ENCODE measurements around the gene MINDY4.

MINDY4 gene

DNA sequence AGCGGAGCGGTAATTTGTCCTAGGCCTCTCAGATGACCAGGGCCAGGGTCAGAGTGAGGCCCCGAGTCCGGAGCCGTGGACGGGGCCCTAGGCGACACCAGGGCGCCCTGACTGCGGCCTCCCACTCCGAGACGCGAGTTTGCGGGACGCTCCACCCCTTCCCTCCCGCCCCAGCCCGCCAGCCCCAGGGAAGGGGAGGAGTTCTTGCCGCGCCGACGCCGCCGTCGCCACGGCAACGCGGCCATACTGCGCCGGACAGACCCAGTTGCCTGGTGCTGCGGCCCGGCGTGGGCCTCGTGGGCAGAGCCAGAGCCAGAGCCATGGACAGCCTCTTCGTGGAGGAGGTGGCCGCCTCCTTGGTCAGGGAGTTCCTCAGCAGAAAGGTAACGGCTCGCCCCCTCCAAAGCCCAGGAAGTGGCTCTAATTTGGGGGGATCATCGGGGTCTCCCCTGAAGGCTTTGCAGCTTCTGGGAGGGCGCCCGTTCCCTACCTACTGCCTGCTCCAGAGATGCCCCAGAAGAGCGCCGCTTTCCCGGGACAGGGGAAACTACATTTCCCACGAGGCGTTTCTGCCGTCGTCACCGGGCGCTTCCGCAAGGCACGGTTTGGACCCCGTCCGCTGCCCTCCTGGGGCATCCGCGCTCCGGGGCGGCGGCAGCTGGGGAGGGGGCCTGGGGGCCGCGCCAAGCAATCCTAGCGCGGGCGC is at the start of gene MINDY4:
TSS of gene MINDY4 (plus strand) at position 244 of the 706 bp plus-strand sequence. CDS start at position 321, 77 bp downstream.
- DNase-seq (ENCODE audit: low read depth in 2 of 2): peak; percentile 50 to 62

DNA sequence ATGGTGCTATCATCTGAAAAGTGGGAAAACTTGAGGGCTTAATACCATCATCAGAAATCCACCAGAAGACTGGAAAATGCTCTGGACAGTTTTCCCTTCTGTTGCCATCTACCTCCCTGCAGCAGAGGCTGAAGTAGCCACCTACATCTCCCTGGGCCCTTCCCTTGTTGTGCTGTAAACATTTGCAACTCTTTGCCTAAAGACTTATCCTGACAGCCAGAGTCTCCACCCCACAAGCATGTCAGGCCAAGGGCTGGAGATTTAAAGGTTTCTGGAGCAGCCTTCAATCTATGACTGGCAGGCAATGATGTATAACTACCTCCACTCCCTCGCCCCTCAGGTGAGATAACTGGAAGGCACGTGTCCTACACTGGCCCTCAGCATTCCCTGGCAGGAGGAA is 49.0 kb upstream of the MINDY4 start:
- no peak for DNase-seq (ENCODE audit: low read depth in 2 of 2)

DNA sequence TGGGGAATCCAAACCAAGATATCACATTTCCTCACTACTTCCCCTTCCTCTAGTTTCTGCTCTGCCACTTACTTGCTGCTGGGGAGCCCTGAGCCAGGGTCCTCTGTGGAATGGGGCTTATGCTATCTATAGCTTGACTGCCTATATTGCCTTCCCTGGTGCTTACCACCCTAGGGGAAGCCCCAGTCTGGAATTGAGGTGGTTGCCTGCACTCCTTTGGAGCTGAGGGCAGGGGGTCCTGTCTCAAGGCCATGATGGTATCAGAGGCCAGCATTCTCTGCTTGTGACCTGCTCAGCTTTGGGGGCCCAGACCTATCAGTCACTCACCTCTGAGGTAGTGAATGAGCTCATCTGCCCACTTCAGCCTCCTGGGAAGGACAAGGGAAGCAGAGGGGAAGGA is 48.5 kb upstream of the MINDY4 start:
- no peak for DNase-seq (ENCODE audit: low read depth in 2 of 2)

DNA sequence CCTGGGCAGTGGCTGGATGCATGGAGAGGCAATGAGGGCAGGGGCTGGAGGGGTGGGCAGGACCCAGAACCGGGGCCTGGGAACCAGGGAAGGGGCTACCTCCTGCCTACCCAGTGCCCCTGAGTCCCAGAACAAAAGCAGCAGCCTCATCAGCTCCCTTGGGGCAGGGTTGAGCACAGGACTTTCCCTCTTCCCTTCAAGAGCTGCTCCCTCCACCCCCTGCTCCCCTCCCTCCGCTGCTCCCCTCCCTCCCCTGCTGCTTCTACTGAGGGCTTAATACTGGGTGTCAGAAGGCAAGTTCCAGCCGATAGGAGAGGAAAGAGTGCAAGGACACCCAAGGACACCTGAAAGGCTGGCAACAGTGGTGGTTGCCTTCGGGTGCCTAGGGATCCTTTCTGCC is 47.4 kb upstream of the MINDY4 start:
- DNase-seq (ENCODE audit: low read depth in 2 of 2): no peak

DNA sequence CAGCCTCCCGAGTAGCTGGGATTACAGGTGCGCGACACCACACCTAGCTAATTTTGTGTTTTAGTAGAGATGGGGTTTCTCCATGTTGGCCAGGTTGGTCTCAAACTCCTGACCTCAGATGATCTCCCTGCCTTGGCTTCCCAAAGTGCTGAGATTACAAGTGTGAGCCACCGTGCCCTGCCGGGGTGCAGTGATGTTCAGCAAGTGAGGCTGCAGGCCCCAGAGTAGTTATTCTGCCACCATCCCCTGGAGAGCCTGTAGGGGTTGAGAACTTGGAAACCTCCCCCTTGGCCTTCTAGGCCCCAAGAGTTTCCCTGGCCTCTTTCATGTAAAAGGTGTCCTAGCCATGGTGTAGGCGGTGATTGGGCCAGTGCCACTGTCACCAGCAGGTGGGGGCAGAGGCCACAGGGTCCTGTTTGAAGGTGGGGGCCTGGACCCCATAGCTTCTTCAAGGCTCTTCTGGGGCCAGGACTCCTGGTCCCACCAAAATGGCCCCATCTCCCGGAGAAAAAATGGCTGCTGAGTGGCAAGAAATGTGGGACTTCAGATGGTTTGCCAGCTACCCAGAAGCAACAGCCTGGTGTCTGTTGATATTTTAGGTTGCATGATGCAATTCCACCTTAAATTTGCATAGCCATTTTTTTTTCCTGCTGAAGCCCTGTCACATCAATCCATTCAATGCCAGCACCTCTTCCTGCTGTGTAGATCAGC is 44.8 kb upstream of the MINDY4 start:
- DNase-seq (ENCODE audit: low read depth in 2 of 2): no peak

DNA sequence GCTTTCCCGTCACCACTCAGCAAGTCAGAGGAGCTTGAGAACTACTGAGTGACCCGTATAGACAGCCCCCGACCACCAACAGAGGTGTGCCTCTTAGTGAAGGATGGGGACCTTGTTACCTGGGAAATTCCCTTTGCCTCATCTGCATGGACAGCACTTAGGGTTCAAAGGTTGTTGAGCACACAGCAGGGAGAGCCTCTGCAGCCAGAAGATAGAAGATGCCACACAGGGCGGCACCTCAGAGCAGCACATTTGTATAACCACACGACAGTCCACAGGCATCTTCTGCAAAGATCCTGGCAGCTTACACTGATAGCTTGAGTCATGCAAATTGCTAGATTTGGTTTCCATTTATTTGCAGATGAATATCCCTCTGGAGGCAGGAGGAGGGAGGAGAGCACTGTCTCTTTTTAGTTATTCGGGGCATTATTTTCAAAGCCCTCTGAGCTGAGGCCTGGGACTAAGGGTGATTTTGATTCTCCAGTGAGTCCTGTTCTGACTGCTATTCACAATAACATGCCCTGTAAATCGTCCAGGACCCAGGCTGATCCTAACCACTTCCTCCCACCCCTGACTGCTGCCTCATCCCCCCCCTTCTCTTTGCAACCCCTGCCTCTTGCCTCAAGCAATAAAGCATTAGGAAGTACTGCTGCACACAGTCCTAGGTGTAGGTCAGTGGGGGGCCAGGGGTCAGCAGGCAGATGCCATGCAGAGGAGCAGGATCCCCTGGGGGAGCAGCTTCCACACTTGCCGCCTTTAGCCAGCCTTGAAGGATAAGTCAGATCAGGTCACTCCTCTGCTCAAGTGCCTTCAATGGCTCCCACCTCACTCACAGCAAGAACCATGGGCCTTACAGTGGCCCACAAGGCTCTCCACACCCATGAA is 43.9 kb upstream of the MINDY4 start:
- no peak for DNase-seq (ENCODE audit: low read depth in 2 of 2)

DNA sequence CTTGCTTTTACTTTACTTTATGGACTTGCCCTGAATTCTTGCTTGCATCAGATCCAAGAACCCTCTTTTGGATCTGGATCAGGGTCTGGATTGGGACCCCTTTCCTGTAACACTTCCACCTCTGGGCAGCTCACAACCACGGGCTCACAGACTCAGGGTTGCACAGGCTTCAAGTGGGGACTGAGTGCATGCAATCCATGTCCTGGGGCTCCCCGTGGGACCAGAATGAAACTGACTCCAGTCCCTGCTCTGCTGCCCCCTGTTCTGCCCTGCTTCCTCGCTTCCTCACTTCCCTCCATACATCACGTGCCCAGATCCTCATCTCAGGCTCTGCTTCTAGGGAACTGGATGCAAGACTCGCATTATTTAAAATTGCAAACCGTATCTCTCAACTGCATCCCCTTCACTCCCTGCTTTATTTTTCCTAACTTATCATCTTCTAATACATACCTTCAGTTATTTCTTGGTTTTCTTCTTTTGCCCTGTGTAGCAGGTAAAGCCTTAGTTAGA is 42.6 kb upstream of the MINDY4 start:
- no peak for DNase-seq (ENCODE audit: low read depth in 2 of 2)

DNA sequence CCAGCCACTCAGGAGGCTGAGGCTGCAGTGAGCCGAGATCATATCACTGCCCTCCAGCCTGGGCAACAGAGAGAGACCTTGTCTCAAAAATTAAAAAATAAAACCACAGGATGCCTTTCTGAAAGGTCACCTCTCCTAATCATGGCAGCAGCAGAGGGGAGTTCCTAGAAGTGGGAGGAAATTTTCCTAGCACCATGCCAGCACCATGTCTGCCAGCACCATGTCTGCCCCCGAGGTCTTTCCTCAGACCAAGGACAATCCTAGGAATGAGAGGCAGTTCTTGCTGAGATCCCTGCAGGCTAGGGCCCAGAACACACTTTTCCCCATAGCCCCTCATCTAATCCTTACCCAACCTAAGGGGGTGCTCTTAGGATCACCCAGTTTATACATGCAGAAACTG is 41.6 kb upstream of the MINDY4 start:
- DNase-seq (ENCODE audit: low read depth in 2 of 2): no peak

DNA sequence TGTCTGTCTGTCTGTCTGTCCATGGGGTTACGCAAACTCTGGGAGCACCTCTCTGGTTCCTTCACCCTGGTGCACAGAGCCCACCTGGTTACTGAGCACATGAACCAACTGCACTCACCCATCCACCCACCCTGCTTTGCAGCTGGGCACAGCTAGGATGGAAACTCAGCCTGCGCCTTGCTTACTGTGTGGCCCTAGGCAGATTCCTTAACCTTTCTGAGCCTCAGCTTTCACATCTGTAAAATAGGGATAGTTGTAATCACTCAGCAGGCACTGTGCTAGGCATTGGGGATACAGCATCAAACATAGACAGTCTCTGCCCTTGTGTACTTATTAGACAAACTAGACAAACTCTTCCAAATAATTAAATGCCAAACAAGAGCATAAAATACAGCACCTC is 41.1 kb upstream of the MINDY4 start:
- no peak for DNase-seq (ENCODE audit: low read depth in 2 of 2)

DNA sequence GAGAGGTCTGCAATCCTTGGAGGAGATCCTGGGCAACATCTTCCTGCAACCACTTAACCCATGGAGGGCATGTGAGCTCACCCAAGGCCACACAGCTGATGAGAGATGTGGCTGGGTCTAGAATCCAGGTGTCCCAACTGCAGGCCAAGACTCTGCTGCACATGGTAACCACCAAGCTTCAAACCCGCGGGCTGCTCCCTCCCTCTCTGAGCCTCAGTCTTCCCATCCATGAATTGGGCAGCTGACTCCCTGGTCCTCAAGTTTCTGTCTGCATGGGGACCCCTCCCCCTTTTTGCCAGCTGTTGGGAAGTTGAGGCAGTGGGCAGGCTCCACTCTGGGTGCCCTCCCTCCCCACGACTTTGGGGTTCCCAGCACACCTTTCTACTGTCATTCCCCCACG is 40.2 kb upstream of the MINDY4 start:
- DNase-seq (ENCODE audit: low read depth in 2 of 2): no peak

DNA sequence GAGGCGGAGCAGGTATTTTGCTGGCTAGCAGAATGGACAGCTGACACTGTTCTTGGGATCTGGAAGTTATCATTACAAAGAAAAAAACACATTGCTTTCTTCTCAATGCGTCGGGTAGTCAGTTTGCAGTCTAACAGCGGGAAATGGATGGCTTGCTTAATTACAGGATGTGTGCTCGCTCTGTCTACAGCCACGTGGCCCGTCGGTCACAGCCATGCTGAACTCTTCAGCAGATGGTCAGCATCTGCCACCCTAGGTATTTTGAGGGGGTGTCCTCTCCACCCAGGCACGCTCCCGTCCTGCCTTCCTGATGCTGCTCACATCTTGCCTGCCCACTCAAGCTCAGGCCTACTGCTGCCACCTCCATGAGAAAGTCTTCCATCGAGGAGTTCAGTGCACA is 39.6 kb upstream of the MINDY4 start:
- DNase-seq (ENCODE audit: low read depth in 2 of 2): no peak

DNA sequence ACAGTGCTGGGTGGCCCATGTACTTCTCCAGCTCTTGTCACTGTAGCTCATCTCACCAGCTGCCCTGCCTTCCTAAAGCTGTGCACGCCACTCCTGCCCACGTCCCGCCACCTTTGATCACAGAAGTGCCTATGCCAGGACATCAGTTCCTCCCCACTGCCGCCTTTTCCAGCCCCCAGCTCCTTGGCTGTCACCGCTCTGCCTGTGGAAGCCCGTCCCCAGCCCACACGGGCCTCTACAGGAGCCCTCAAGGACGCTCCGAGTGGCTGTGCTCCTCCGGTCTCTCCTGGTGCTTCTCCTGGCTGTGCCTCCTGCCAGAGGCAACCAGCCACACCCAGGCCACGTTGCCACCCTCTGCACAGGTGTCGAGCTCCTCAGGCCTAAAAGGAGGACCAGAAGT is 38.6 kb upstream of the MINDY4 start:
- DNase-seq (ENCODE audit: low read depth in 2 of 2): no peak

DNA sequence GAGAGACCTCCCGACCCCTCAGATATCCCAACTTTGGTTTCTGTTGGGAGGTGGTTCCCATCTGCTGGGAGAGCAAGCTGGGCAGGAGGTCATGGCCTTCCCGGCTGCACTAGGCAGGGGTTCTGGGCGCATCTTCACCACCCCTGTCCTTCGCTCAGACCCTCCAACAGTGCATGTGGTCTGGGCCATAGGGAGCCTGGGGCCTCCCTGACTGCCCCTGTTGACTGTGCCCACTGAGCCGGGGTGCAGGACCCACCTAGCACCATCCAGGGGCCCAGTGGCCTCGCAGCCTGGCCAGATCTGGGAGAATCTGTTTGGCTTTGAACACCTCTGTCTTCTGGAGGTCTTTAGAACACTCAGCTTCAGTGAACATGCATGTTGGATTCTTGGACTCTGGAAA is 38.0 kb upstream of the MINDY4 start:
- DNase-seq (ENCODE audit: low read depth in 2 of 2): no peak

DNA sequence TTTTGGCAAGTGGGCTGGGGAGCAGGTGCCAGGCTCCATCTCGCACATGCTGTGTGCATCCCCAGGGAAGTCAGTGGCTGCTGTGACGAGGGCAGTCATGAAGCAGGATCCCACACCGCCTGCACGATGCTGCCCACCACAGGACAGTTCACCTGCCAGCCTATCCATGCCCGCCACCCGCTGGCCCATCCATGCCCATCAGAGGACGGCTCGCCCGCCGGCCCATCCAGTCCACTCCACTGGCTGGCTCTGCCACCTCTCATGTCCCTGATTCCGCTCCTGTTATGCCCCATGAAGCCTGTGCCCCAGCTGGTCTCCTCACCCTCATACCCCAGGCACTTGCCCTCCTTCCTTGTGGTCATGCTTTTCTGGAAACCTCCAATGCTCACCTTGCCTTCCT is 37.5 kb upstream of the MINDY4 start:
- DNase-seq (ENCODE audit: low read depth in 2 of 2): no peak

DNA sequence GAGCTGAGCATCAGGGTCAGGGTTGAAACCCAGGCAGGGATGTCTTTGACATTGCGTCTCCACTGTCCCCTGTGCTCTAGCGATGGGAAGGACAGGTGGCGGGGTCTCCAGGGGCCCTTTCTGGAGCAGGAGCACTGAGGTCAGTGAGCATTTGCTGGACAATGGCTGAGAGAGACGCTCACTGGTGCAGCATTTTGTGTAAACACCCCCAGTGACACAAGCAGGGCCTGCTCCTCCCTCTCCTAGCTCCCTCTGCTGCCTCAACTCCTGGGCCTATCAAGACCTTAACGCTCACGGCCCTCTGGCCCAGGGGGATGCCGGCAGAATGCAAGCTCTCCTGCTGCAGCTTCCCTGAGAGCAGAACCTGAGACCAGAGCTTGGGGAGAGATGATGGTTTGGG is 36.7 kb upstream of the MINDY4 start:
- no peak for DNase-seq (ENCODE audit: low read depth in 2 of 2)

DNA sequence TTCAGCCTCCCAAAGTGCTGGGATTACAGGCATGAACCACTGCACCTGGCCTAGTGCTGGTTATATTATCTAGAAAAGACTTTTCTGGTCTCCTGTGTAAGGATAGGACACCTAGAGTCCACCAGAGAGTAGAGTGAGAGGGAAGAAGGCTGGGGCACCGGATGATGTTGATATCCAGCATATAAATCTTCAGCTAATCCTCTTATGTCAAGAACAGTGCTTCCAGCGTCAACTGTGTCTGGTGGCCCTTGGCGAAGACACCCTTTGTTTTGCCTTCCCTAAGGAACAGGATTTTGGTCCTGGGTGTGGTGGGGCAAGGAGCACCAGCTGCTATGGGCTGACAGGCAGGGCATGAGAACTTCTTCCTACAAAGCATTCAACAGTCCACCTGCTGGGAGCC is 35.6 kb upstream of the MINDY4 start:
- no peak for DNase-seq (ENCODE audit: low read depth in 2 of 2)

DNA sequence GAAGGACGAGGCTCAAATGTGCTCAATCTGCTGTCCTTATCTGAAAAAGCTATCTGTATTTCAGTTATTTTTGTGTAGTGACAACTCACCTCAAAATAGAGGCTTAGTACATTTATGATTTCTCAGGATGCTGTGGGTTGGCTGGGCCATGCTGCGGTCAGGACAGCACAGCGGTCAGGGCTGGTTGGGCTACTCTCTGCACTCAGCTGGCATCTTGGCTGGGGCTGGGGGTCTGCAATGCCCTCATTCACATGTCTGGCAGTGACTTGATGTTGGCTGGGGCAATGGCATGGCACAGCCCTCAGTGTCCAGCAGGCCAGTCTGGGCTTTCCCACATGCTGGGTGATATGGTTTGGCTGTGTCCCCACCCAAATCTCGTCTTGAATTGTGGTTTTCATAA is 34.9 kb upstream of the MINDY4 start:
- DNase-seq (ENCODE audit: low read depth in 2 of 2): no peak

DNA sequence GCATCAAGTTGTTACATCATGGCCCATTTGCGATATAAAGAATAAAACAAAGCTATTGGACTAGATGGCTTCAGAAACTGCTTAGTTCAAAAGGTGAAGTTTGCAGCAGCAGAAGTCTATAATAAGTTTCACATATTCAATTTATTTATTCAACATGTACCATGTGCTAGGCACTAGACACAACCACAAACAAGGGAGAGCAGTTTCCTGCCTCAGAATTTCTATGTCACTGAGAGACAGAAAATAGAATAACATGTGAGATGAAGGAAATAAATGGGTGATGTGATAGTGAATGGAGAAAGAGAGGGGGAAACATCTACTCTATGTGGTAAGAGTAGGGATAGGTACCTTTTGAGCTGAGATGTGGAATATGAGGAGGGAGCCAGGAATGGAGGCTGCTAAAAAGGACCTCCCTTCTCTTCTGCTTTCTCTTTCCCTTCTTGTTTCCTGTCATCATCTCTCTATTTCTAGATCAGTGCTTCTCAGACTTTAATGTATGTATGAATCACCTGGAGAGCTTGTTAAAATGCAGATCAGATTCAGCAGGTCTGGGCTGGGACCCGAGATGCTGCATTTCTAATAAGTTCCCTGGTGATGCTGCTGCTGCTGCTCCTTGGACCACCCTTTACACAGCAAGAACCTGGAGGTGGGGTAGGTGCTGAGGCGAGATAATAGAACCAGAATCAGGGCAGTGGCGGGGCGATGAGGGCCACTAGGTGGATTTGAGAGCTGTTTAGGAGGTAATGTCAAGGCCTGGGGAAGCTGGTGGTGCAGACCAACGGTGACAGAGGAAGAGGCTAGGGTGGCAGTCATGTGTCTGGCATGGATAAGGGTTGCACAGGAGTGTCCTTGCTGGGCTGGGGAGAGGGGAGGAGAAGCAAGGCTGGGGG is 32.9 kb upstream of the MINDY4 start:
- no peak for DNase-seq (ENCODE audit: low read depth in 2 of 2)

DNA sequence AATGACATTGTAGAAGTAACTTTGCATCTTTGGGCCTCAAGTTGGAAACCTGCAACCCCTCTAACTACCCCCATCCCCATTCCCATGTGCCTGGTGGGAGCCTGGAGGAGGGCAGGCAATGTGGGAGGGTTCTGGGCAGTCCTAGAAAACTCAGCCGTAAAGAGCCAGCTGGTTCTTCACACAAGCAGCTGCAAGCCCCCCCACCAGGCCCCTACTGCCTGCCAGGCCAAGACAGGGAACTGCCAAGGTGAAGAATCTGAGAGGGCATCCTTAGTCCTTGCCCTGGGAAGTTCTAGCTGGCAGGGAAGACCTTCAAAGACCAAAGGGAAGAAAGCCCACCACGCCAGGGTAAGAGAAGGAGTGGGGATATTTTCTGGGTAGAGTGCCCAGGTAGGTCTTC is 31.5 kb upstream of the MINDY4 start:
- DNase-seq (ENCODE audit: low read depth in 2 of 2): no peak

DNA sequence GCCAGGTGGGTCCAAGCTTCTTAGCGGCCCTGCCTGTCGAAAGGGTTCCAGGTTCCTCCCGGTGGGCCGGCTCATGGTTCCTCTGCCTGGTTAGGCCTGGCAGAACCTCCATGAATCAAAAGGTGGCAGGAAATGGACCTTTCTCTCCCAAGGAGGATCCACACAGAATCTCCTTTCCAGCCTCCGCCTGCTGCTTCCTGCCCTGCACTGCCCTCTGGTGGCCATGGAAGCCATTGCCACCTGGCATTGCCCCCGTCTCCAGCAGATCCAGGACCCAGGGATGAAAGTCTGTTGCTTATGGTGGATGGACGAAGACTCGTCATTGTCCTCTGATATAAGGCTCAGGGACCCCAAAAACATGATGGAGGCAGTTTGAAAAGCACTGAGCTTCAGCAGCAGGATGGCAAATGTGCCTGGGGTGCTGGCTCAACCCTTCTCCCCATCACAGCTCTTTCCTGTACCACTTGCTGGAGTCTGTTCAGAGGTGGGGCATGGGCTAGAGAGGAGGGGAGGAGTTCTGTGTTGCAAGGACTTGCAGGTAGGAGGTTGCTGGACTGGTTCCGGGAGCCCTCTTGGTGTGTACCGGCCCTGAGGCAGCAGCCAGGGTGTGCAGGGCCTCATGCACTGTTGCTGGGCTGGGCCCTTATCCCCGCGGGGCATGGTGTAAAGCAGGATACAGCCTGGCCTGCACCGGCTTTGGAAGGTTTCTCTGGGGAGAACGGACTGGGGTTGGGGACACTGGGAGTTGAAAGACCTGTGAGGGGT is 30.6 kb upstream of the MINDY4 start:
- peak; percentile 72 to 73 for DNase-seq (ENCODE audit: low read depth in 2 of 2)

DNA sequence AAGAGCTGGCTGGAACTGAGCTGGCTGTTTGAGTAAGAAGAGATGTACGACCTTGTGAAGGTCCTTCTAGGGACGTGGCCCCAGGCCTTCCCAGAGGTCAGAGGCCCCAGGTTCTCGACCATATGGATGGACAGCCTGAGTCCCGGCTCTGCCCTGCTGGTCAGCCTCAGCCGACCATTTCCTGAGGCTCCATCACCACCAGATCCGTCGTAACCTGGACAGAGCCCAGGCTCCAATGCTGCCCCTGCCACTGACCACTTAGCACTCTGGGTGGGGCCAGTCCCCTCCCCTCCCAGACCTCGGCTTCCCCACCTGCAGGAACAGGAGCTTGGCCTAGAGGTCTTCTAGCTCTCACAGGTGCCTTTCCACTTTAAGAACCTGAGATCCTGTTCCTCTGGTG is 29.9 kb upstream of the MINDY4 start:
- DNase-seq (ENCODE audit: low read depth in 2 of 2): no peak
